IMR-90 (cell line): Measurements from ENCODE around the gene LYZL1. TPM values are rescaled to one million over a fixed set of nuclear protein-coding genes. Genes with fewer than 3 reads are reported as not detected.

ENCODE experiments used
- ATAC-seq: fragments of 200-7000 bp; cut with Tn5 transposase; 2 replicates; pipeline ENCODE4 v1.9.1; 2020; ENCODE audit warnings: low read depth, mild to moderate bottlenecking, moderate library complexity
- BruUV-seq: library from RNA; stranded (reverse); fragments of 400-500 nt; replicated peaks from 2 replicates; lab custom pipeline; 2021; lab: Mats Ljungman, UMichigan
- CTCF ChIA-PET: fragments of 300-600 bp; formaldehyde crosslinking; extraction: SDS; loops from one replicate; lab custom pipeline; 2021; ENCODE audit warnings: antibody characterized with exemption; lab: Yijun Ruan, JAX
- POLR2A ChIA-PET: fragments of 300-600 bp; sonication (Branson Sonifier 250); formaldehyde crosslinking; loops from one replicate; lab custom pipeline; 2022; ENCODE audit warnings: antibody characterized with exemption; ENCODE audit not compliant: unreplicated experiment; lab: Charles Lee
- DNase-seq: peaks from one replicate; pipeline ENCODE4 v3.0.0; 2013
- H2AFZ ChIP-seq: replicated peaks from 2 replicates; pipeline ENCODE3; 2013; ENCODE audit warnings: low read length, mild to moderate bottlenecking; ENCODE audit not compliant: poor library complexity
- H2AK5ac ChIP-seq: 2 replicates; pipeline ENCODE4 v1.6.1; 2013; ENCODE audit warnings: low read depth, low read length, inconsistent platforms
- H2AK9ac ChIP-seq: replicated peaks from 2 replicates; pipeline ENCODE3; 2013; ENCODE audit warnings: mild to moderate bottlenecking, low read depth, low read length, moderate library complexity; ENCODE audit not compliant: poor library complexity
- H2BK120ac ChIP-seq: 2 replicates; pipeline ENCODE4 v1.6.1; 2013; ENCODE audit warnings: low read depth, low read length, inconsistent platforms
- H2BK15ac ChIP-seq: 3 replicates; pipeline ENCODE4 v1.6.1; 2013; ENCODE audit warnings: low read depth, low read length, inconsistent platforms
- H2BK20ac ChIP-seq: 2 replicates; pipeline ENCODE4 v1.6.1; 2013; ENCODE audit warnings: low read depth, mild to moderate bottlenecking, inconsistent platforms, low read length, moderate library complexity
- H2BK5ac ChIP-seq: 2 replicates; pipeline ENCODE4 v1.6.1; 2013; ENCODE audit warnings: mild to moderate bottlenecking, low read depth, low read length, inconsistent platforms; ENCODE audit not compliant: poor library complexity, severe bottlenecking
- H3K14ac ChIP-seq: replicated peaks from 2 replicates; pipeline ENCODE4 v1.6.1; 2013; ENCODE audit warnings: low read depth, low read length, inconsistent platforms
- H3K18ac ChIP-seq: 2 replicates; pipeline ENCODE4 v1.6.1; 2013; ENCODE audit warnings: low read depth, low read length, control low read depth
- H3K23ac ChIP-seq: 2 replicates; pipeline ENCODE4 v1.6.1; 2013; ENCODE audit warnings: low read depth, low read length, inconsistent platforms
- H3K27ac ChIP-seq: 2 replicates; pipeline ENCODE4 v1.5.1; 2013; ENCODE audit warnings: mild to moderate bottlenecking, control low read depth, low read length; ENCODE audit not compliant: insufficient read depth
- H3K27me3 ChIP-seq: 2 replicates; pipeline ENCODE4 v1.6.1; 2013; ENCODE audit warnings: low read length; ENCODE audit not compliant: control insufficient read depth, insufficient read depth
- H3K36me3 ChIP-seq: 2 replicates; pipeline ENCODE4 v1.6.1; 2013; ENCODE audit warnings: low read length, mixed read lengths; ENCODE audit not compliant: control insufficient read depth, insufficient read depth
- H3K4ac ChIP-seq: 2 replicates; pipeline ENCODE4 v1.6.1; 2013; ENCODE audit warnings: low read depth, low read length, inconsistent platforms
- H3K4me1 ChIP-seq: 2 replicates; pipeline ENCODE4 v1.6.1; 2013; ENCODE audit warnings: low read length, mixed read lengths; ENCODE audit not compliant: control insufficient read depth, insufficient read depth
- H3K4me2 ChIP-seq: 2 replicates; pipeline ENCODE4 v1.6.1; 2013; ENCODE audit warnings: low read depth, mild to moderate bottlenecking, control low read depth, low read length, moderate library complexity
- H3K4me3 ChIP-seq: 2 replicates; pipeline ENCODE4 v1.5.1; 2013; ENCODE audit warnings: low read depth, mild to moderate bottlenecking, control low read depth, low read length, moderate library complexity; ENCODE audit not compliant: insufficient read depth
- H3K56ac ChIP-seq: 2 replicates; pipeline ENCODE4 v1.6.1; 2013; ENCODE audit warnings: low read length, inconsistent platforms; ENCODE audit not compliant: insufficient read depth; ENCODE audit errors: extremely low read depth
- H3K79me1 ChIP-seq, 2 experiments: 2 replicates each; pipeline ENCODE4 v1.6.1; 2013; ENCODE audit warnings: low read length in 2 of 2, inconsistent platforms in 1 of 2, low read depth in 1 of 2
- H3K9ac ChIP-seq: 2 replicates; pipeline ENCODE4 v1.6.1; 2013; ENCODE audit warnings: low read depth, low read length, control low read depth
- H3K9me1 ChIP-seq: 2 replicates; pipeline ENCODE4 v1.6.1; 2013; ENCODE audit warnings: low read length, inconsistent platforms; ENCODE audit not compliant: insufficient read depth
- H3K9me3 ChIP-seq: 2 replicates; pipeline ENCODE4 v1.6.1; 2013; ENCODE audit warnings: low read length; ENCODE audit not compliant: control insufficient read depth, insufficient read depth
- H4K20me1 ChIP-seq: 2 replicates; pipeline ENCODE4 v1.6.1; 2013; ENCODE audit warnings: low read length, inconsistent platforms; ENCODE audit not compliant: insufficient read depth
- H4K5ac ChIP-seq: 2 replicates; pipeline ENCODE4 v1.6.1; 2013; ENCODE audit warnings: mild to moderate bottlenecking, low read depth, low read length, control low read depth
- H4K8ac ChIP-seq, 2 experiments: 2 replicates each; pipeline ENCODE4 v1.6.1; 2013; ENCODE audit warnings: low read depth in 2 of 2, low read length in 2 of 2, control low read depth in 1 of 2, inconsistent platforms in 1 of 2
- H4K91ac ChIP-seq: 2 replicates; pipeline ENCODE4 v1.6.1; 2013; ENCODE audit warnings: low read depth, low read length, inconsistent platforms; ENCODE audit not compliant: insufficient read depth
- CHD1 ChIP-seq: IDR thresholded peaks from 2 replicates; pipeline ENCODE4 v1.6.1; 2012; ENCODE audit warnings: low read depth, low read length, improper control_type of control experiment
- FOS ChIP-seq: fragments of 150-350 bp; IDR thresholded peaks from 2 replicates; pipeline ENCODE4 v1.6.1; 2016; ENCODE audit warnings: low read depth, low read length
- POLR2A ChIP-seq: IDR thresholded peaks from 2 replicates; pipeline ENCODE4 v1.6.1; 2012; ENCODE audit warnings: mild to moderate bottlenecking, low read depth, low read length
- USF2 ChIP-seq: fragments of 150-350 bp; IDR thresholded peaks from 2 replicates; pipeline ENCODE4 v1.6.1; 2017; ENCODE audit warnings: mild to moderate bottlenecking, antibody characterized with exemption, low read length, low read depth
- WGBS, 2 experiments: methylation state at CpG; one replicate each; pipeline versions ENCODE4 v1.1.5 to v1.1.7; 2013; ENCODE audit warnings: missing lambda C conversion rate in 2 of 2; ENCODE audit not compliant: insufficient read length in 1 of 2; ENCODE audit errors: extremely low coverage in 2 of 2; 5-methylcytosine and 5-hydroxymethylcytosine counted together
- dilution Hi-C: fragments of 300-500 bp; cut with HindIII; formaldehyde crosslinking; loops from one replicate; pipeline ENCODE4 v1.14.3; 2018; ENCODE audit warnings: low sequenced_read_pairs; ENCODE audit not compliant: unreplicated experiment
- in situ Hi-C: fragments of 300-500 bp; cut with MboI; formaldehyde crosslinking; loops from 3 replicates; pipeline ENCODE4 v1.14.3; 2019; ENCODE audit warnings: low sequenced_read_pairs, inconsistent platforms, mixed read lengths
- intact Hi-C: fragments of 100-400 bp; cut with micrococcal nuclease; formaldehyde crosslinking; loops from 2 replicates; pipeline ENCODE4 v1.10.0; 2022
- polyA plus RNA-seq, 3 experiments: library from polyadenylated mRNA; depleted of rRNA; stranded (reverse); fragments of >200 nt; gene quantifications; 2 replicates each; pipeline ENCODE4 v1.2.3, GENCODE V29; 2012; ENCODE audit warnings: low replicate concordance in 1 of 3
- total RNA-seq: library from RNA; depleted of rRNA; stranded (reverse); fragments of >200 nt; gene quantifications from 2 replicates; pipeline ENCODE4 v1.2.3, GENCODE V29; 2012

Gene LYZL1
- total and polyA plus RNA-seq, 2 of the 4 experiments (the other 2 are of a cell fraction), result not detected

- dilution Hi-C loops, result no loop called here
- Histone ChIP-seq H3K4me2 (no peak overlapping the region), H3K18ac (no peak overlapping the region), H4K5ac (no peak overlapping the region), H2BK20ac (no peak overlapping the region), H2BK15ac (no peak overlapping the region), H3K79me1 (no peaks in the 10 kb centered on the region), H3K9me3 (peaks cover 2% of the 10 kb centered on the region), H3K23ac (no peak overlapping the region), H3K9ac (no peak overlapping the region), H2AK5ac (no peak overlapping the region), H4K91ac (no peak overlapping the region), H3K4ac (no peak overlapping the region), H3K27me3 (peaks cover 63% of the 10 kb centered on the region), H3K56ac (no peak overlapping the region), H2BK5ac (no peak overlapping the region), H3K4me1 (peaks cover 14% of the 10 kb centered on the region), H3K27ac (no peak overlapping the region), H4K20me1 (no peaks in the 10 kb centered on the region), H3K4me3 (no peak overlapping the region), H3K36me3 (no peaks in the 10 kb centered on the region), H2AK9ac (no peak overlapping the region), H2AFZ (no peak overlapping the region), H4K8ac (no peak overlapping the region), H3K9me1 (no peaks in the 10 kb centered on the region), H2BK120ac (no peak overlapping the region), H3K14ac (no peak overlapping the region)
- BruUV-seq, result no TSS peak
- ATAC-seq (no peak), DNase-seq (no peak)
- 50% methylated on average over 2 of the region's 3 CpGs; no CpG with 5 or more reads in 1 of the 2 experiments for WGBS, 2 experiments
- TF ChIP-seq CHD1, result no peak
- TF ChIP-seq FOS, result no peak
- no peak for TF ChIP-seq POLR2A
- TF ChIP-seq USF2, result no peak
- ChIA-PET POLR2A (no interaction called here), CTCF (interaction anchor here (0.7 to 0.9 kb wide), 2 partner anchors 10 to 21 kb away, joined by 3 to 4 read pairs; no protein-coding TSS in a partner anchor)
- intact Hi-C loops, result no loop called here
- in situ Hi-C loops, result no loop called here
Measured at GRCh38 chr10:29253690-29254029, 35.2 kb upstream of the LYZL1 start.
